ENCODE measurements around the gene RPE. TPM values are rescaled to one million over a fixed set of nuclear protein-coding genes. Genes with fewer than 3 reads are reported as not detected.

Gene RPE
- polyA plus RNA-seq, 1 experiment: 71.0 TPM

GRCh38 chr2:209998596-209998995, 3.8 kb upstream of the RPE start:
- TF ChIP-seq, protein P1, sequence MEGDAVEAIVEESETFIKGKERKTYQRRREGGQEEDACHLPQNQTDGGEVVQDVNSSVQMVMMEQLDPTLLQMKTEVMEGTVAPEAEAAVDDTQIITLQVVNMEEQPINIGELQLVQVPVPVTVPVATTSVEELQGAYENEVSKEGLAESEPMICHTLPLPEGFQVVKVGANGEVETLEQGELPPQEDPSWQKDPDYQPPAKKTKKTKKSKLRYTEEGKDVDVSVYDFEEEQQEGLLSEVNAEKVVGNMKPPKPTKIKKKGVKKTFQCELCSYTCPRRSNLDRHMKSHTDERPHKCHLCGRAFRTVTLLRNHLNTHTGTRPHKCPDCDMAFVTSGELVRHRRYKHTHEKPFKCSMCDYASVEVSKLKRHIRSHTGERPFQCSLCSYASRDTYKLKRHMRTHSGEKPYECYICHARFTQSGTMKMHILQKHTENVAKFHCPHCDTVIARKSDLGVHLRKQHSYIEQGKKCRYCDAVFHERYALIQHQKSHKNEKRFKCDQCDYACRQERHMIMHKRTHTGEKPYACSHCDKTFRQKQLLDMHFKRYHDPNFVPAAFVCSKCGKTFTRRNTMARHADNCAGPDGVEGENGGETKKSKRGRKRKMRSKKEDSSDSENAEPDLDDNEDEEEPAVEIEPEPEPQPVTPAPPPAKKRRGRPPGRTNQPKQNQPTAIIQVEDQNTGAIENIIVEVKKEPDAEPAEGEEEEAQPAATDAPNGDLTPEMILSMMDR (IDR thresholded peaks at IDR 0.05; ENCODE audit: insufficient read depth, low read depth, low read length): no peak
- H3K27me3 ChIP-seq (ENCODE audit: control insufficient read depth, insufficient read depth, low read length): no peaks in the 10 kb centered on the region
- H3K36me3 ChIP-seq (ENCODE audit: control insufficient read depth, insufficient read depth, low read length): no peaks in the 10 kb centered on the region
- CTCF ChIA-PET: interaction anchor here (1.0 kb wide), 1 partner anchor 38 kb away, joined by 4 read pairs; no protein-coding TSS in a partner anchor
- POLR2A ChIA-PET: no interaction called here
- no peak overlapping the region for H3K4me3 ChIP-seq (ENCODE audit: low read depth, low read length)
- no peak for DNase-seq (ENCODE audit: low read depth)

DNA sequence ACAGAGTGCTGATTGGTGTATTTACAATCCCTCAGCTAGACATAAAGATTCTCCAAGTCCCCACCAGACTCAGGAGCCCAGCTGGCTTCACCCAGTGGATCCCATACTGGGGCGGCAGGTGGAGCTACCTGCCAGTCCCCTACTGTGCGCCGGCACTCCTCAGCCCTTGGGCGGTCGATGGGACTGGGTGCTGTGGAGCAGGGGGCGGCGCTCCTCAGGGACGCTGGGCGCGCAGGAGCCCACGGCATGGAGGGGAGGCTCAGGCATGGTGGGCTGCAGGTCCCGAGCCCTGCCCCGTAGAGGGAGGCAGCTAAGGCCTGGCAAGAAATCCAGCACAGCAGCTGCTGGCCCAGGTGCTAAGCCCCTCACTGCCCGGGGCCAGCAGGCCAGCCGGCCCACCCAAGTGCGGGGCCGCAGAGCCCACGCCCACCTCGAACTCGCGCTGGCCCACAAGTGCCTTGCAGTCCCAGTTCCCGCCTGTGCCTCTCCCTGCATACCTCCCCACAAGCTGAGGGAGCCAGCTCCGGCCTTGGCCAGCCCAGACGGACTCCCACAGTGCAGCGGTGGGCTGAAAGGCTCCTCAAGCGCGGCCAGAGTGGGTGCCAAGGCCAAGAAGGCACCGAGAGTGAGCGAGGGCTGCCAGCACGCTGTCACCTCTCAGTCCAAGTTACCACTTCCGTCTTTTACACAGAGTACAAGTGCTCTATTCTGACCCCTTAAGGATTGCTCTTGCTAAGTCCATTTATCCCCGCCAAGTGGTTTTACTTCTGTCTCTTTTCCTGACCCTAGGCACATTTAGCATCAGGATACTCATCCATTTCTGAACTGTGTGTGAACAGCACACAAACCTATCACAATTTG, 1.7 kb upstream of the RPE start:
- H3K36me3 ChIP-seq (ENCODE audit: control insufficient read depth, insufficient read depth, low read length): no peaks in the 10 kb centered on the region
- CTCF ChIA-PET: no interaction called here

DNA sequence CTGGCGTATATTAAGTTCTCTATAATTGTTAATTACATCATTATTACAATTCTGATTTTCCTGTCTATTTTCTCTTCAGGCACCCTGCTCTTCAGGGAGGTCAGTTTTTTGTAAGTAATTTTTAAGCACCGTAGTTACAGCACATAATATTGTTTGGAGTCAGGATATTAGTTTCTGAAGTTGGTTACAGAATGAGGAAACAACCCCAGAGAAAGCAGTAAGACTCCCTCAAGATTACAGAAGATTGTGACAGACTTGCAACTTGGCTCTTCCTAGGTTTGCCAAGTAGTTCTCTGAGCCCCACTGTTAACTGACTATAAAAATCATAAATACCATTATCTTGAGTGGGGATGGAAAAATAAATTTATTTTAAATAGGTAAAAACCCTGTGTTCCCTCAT, 921 bp downstream of the RPE start:
- no peak for DNase-seq (ENCODE audit: low read depth)
- CTCF ChIA-PET: interaction anchor here (1.4 kb wide), 1 partner anchor 193 kb away, joined by 4 read pairs; no protein-coding TSS in a partner anchor
- TF ChIP-seq, protein P1 (IDR thresholded peaks at IDR 0.05; ENCODE audit: insufficient read depth, low read depth, low read length): no peak
- Histone ChIP-seq H3K4me3 (ENCODE audit: low read depth, low read length) (peak overlapping the region; percentile 55), H3K27me3 (ENCODE audit: control insufficient read depth, insufficient read depth, low read length) (no peaks in the 10 kb centered on the region), H3K36me3 (ENCODE audit: control insufficient read depth, insufficient read depth, low read length) (no peaks in the 10 kb centered on the region)
- POLR2A ChIA-PET: no interaction called here

More for the DNA sequence above, 1.7 kb upstream of the RPE start:
- H3K27me3 ChIP-seq (ENCODE audit: control insufficient read depth, insufficient read depth, low read length): no peaks in the 10 kb centered on the region
- no peak for DNase-seq (ENCODE audit: low read depth)
- POLR2A ChIA-PET: no interaction called here
- TF ChIP-seq, protein P1 (IDR thresholded peaks at IDR 0.05; ENCODE audit: insufficient read depth, low read depth, low read length): no peak
- no peak overlapping the region for H3K4me3 ChIP-seq (ENCODE audit: low read depth, low read length)

GRCh38 chr2:210004881-210005280, 2.4 kb downstream of the RPE start:
- Histone ChIP-seq H3K36me3 (ENCODE audit: control insufficient read depth, insufficient read depth, low read length) (no peaks in the 10 kb centered on the region), H3K27me3 (ENCODE audit: control insufficient read depth, insufficient read depth, low read length) (no peaks in the 10 kb centered on the region), H3K4me3 (ENCODE audit: low read depth, low read length) (no peak overlapping the region)
- TF ChIP-seq, protein P1 (IDR thresholded peaks at IDR 0.05; ENCODE audit: insufficient read depth, low read depth, low read length): no peak
- CTCF ChIA-PET: interaction anchor here (1.4 kb wide), 1 partner anchor 191 kb away, joined by 4 read pairs; no protein-coding TSS in a partner anchor
- DNase-seq (ENCODE audit: low read depth): no peak
- POLR2A ChIA-PET: no interaction called here

GRCh38 chr2:210007895-210008294, 5.5 kb downstream of the RPE start:
- no peaks in the 10 kb centered on the region for H3K27me3 ChIP-seq (ENCODE audit: control insufficient read depth, insufficient read depth, low read length)
- peaks cover 2% of the 10 kb centered on the region; the same call in 1 of the 2 replicates for H3K36me3 ChIP-seq (ENCODE audit: control insufficient read depth, insufficient read depth, low read length)
- POLR2A ChIA-PET: no interaction called here
- CTCF ChIA-PET: no interaction called here
- TF ChIP-seq, protein P1 (IDR thresholded peaks at IDR 0.05; ENCODE audit: insufficient read depth, low read depth, low read length): no peak
- H3K4me3 ChIP-seq (ENCODE audit: low read depth, low read length): no peak overlapping the region
- no peak for DNase-seq (ENCODE audit: low read depth)

Measured in BJ (cell line).